Body of pancreas (tissue), 4 donors: Measurements from ENCODE around the gene GMPPB.

Experiments used
- CTCF ChIP-seq, 7 experiments: fragments of 450-650 bp in 4 of 7; fragments of 200-600 bp in 3 of 7; sonication (generic) in 3 of 7; IDR thresholded peaks; one replicate each; pipeline ENCODE4 v1.5.1; 2016 to 2019; ENCODE audit warnings: antibody characterized with exemption in 7 of 7
- POLR2A ChIP-seq, 3 donors: fragments of 450-650 bp; IDR thresholded peaks; one replicate each; pipeline ENCODE4 v1.6.1; 2016; ENCODE audit warnings: antibody characterized with exemption in 3 of 3, mild to moderate bottlenecking in 2 of 3

GRCh38 chr3:49705390-49705960, 18.3 kb downstream of the GMPPB start:
- no peak for TF ChIP-seq CTCF (IDR thresholded peaks at IDR 0.05)
- no peak for TF ChIP-seq POLR2A (IDR thresholded peaks at IDR 0.05)
